ENCODE data around the gene PLPPR2. TPM values are rescaled to one million over a fixed set of nuclear protein-coding genes. Genes with fewer than 3 reads are reported as not detected.
A peak's percentile ranks its signal among the peaks of the same experiment; 100 is the strongest.
"Not testable (repeated sequence)": the region's sequence is repeated elsewhere in the genome, so short reads cannot be mapped to it uniquely, and the experiment has no call there.

The PLPPR2 gene
- total RNA-seq, 2 experiments from 2014 or later, result 3.6 to 4.7 TPM

- Mint-ChIP-seq H3K27ac (no peak overlapping the region), H3K9me3 (no peaks in the 10 kb centered on the region), H3K27me3 (no peaks in the 10 kb centered on the region), H3K4me1 (ENCODE audit: low read depth) (no peaks in the 10 kb centered on the region), H3K4me3 (no peak overlapping the region), H3K36me3 (peaks cover 16% of the 10 kb centered on the region)
- intact Hi-C loops (cut with micrococcal nuclease), result no loop called here
- DNase-seq, result no peak
- ChIA-PET CTCF (interaction anchor here (2.4 kb wide), 1 partner anchor 51 kb away, joined by 7 read pairs; no protein-coding TSS in a partner anchor), POLR2A (no interaction called here)
Observed at GRCh38 chr19:11330127-11330526, 25.1 kb upstream of the PLPPR2 start.

GRCh38 chr19:11331502-11331901, 23.7 kb upstream of the PLPPR2 start:
- CTCF ChIA-PET, result interaction anchor here (0.6 to 2.4 kb wide), 3 partner anchors 50 to 205 kb away, joined by 3 to 7 read pairs (median 3); no protein-coding TSS in a partner anchor
- H3K9me3 Mint-ChIP-seq, result peaks cover 3% of the 10 kb centered on the region
- POLR2A ChIA-PET, result no interaction called here
- intact Hi-C loops (cut with micrococcal nuclease), result no loop called here
- no peaks in the 10 kb centered on the region for H3K4me1 Mint-ChIP-seq (ENCODE audit: low read depth)
- H3K27ac Mint-ChIP-seq, result no peak overlapping the region
- H3K4me3 Mint-ChIP-seq, result no peak overlapping the region
- no peak for DNase-seq
- no peaks in the 10 kb centered on the region for H3K27me3 Mint-ChIP-seq
- peaks cover 30% of the 10 kb centered on the region for H3K36me3 Mint-ChIP-seq

GRCh38 chr19:11332822-11333221, 22.4 kb upstream of the PLPPR2 start:
- Mint-ChIP-seq H3K36me3 (peaks cover 30% of the 10 kb centered on the region), H3K27ac (no peak overlapping the region), H3K9me3 (peaks cover 3% of the 10 kb centered on the region), H3K27me3 (no peaks in the 10 kb centered on the region), H3K4me1 (ENCODE audit: low read depth) (peaks cover 9% of the 10 kb centered on the region), H3K4me3 (no peak overlapping the region)
- no peak for DNase-seq
- intact Hi-C loops (cut with micrococcal nuclease), result no loop called here
- POLR2A ChIA-PET, result interaction anchor here (0.6 kb wide), 1 partner anchor 11 kb away, joined by 4 read pairs; no protein-coding TSS in a partner anchor
- CTCF ChIA-PET, result no interaction called here

GRCh38 chr19:11333838-11334237, 21.4 kb upstream of the PLPPR2 start:
- H3K9me3 Mint-ChIP-seq; H3K27ac Mint-ChIP-seq; intact Hi-C loops (cut with micrococcal nuclease); H3K27me3 Mint-ChIP-seq; DNase-seq; CTCF ChIA-PET; POLR2A ChIA-PET; H3K4me3 Mint-ChIP-seq: not testable (repeated sequence)
- H3K36me3 Mint-ChIP-seq, result peaks cover 30% of the 10 kb centered on the region
- H3K4me1 Mint-ChIP-seq (ENCODE audit: low read depth), result peaks cover 16% of the 10 kb centered on the region

GRCh38 chr19:11335449-11336146, 19.6 kb upstream of the PLPPR2 start:
- POLR2A ChIA-PET, result no interaction called here

GRCh38 chr19:11337080-11337479, 18.2 kb upstream of the PLPPR2 start:
- Mint-ChIP-seq H3K27me3 (no peaks in the 10 kb centered on the region), H3K4me3 (no peak overlapping the region), H3K4me1 (ENCODE audit: low read depth) (peaks cover 20% of the 10 kb centered on the region), H3K36me3 (peaks cover 27% of the 10 kb centered on the region), H3K9me3 (peaks cover 3% of the 10 kb centered on the region), H3K27ac (no peak overlapping the region)
- ChIA-PET POLR2A (no interaction called here), CTCF (interaction anchor here (1.2 kb wide), 1 partner anchor 146 kb away, joined by 4 read pairs; no protein-coding TSS in a partner anchor)
- intact Hi-C loops (cut with micrococcal nuclease), result no loop called here
- no peak for DNase-seq

More at GRCh38 chr19:11335449-11336146, 19.6 kb upstream of the PLPPR2 start:
- H3K4me1 Mint-ChIP-seq (ENCODE audit: low read depth), result peaks cover 20% of the 10 kb centered on the region
- H3K27ac Mint-ChIP-seq, result no peak overlapping the region
- no peak for DNase-seq
- H3K27me3 Mint-ChIP-seq, result no peaks in the 10 kb centered on the region
- peaks cover 27% of the 10 kb centered on the region for H3K36me3 Mint-ChIP-seq
- H3K9me3 Mint-ChIP-seq, result peaks cover 3% of the 10 kb centered on the region
- CTCF ChIA-PET, result no interaction called here
- intact Hi-C loops (cut with micrococcal nuclease), result no loop called here
- no peak overlapping the region for H3K4me3 Mint-ChIP-seq

GRCh38 chr19:11338121-11338520, 17.1 kb upstream of the PLPPR2 start:
- Mint-ChIP-seq H3K4me3 (no peak overlapping the region), H3K4me1 (ENCODE audit: low read depth) (peaks cover 20% of the 10 kb centered on the region), H3K27me3 (no peaks in the 10 kb centered on the region), H3K36me3 (peaks cover 24% of the 10 kb centered on the region), H3K27ac (no peak overlapping the region), H3K9me3 (peaks cover 3% of the 10 kb centered on the region)
- ChIA-PET POLR2A (interaction anchor here (2.0 kb wide), 1 partner anchor 37 kb away, joined by 8 read pairs; the partner anchor contains the start of gene SWSAP1), CTCF (interaction anchor here (1.2 to 1.8 kb wide), 2 partner anchors 45 to 144 kb away, joined by 4 to 5 read pairs; no protein-coding TSS in a partner anchor)
- no peak for DNase-seq
- intact Hi-C loops (cut with micrococcal nuclease), result no loop called here

- Mint-ChIP-seq H3K36me3 (peaks cover 21% of the 10 kb centered on the region), H3K4me1 (ENCODE audit: low read depth) (peaks cover 20% of the 10 kb centered on the region), H3K4me3 (peak overlapping the region; percentile 81), H3K27ac (no peak overlapping the region), H3K27me3 (no peaks in the 10 kb centered on the region), H3K9me3 (peaks cover 3% of the 10 kb centered on the region)
- CTCF ChIA-PET, result interaction anchor here (1.0 to 1.8 kb wide), 2 partner anchors 45 kb away, joined by 3 to 5 read pairs; no protein-coding TSS in a partner anchor
- POLR2A ChIA-PET, result interaction anchor here (1.0 to 2.0 kb wide), 2 partner anchors 36 to 42 kb away, joined by 3 to 8 read pairs; partner anchors contain the start of gene SWSAP1
- intact Hi-C loops (cut with micrococcal nuclease), result no loop called here
- DNase-seq, result no peak
Observed at GRCh38 chr19:11338569-11339253, 16.5 kb upstream of the PLPPR2 start.

- Mint-ChIP-seq H3K4me3 (peak within 1 kb of the TSS; percentile 81), H3K27me3 (no peaks in the 10 kb centered on the region), H3K27ac (no peak within 1 kb of the TSS), H3K36me3 (peaks cover 17% of the 10 kb centered on the region), H3K4me1 (ENCODE audit: low read depth) (peaks cover 23% of the 10 kb centered on the region), H3K9me3 (peaks cover 3% of the 10 kb centered on the region)
- ChIA-PET CTCF (interaction anchor here (0.6 to 1.8 kb wide), 3 partner anchors 42 to 46 kb away, joined by 3 to 5 read pairs (median 3); no protein-coding TSS in a partner anchor), POLR2A (interaction anchor here (0.6 to 2.0 kb wide), 3 partner anchors 35 to 42 kb away, joined by 3 to 8 read pairs (median 4); partner anchors contain the start of gene SWSAP1)
- peak; percentile 93 for DNase-seq
- intact Hi-C loops (cut with micrococcal nuclease), result no loop called here
Observed at GRCh38 chr19:11339254-11340098, 15.8 kb upstream of the PLPPR2 start, which contains the start of gene RAB3D. RAB3D (minus strand) TSS chr19:11339657; CDS start chr19:11337399, 2,258 bp downstream.

- H3K27me3 Mint-ChIP-seq; H3K9me3 Mint-ChIP-seq; H3K27ac Mint-ChIP-seq; DNase-seq; intact Hi-C loops (cut with micrococcal nuclease): not testable (repeated sequence)
- H3K4me1 Mint-ChIP-seq (ENCODE audit: low read depth), result peaks cover 25% of the 10 kb centered on the region
- ChIA-PET POLR2A (interaction anchor here (0.6 to 2.0 kb wide), 2 partner anchors 35 to 43 kb away, joined by 4 to 8 read pairs; partner anchors contain the start of gene SWSAP1), CTCF (interaction anchor here (1.8 kb wide), 1 partner anchor 43 kb away, joined by 5 read pairs; no protein-coding TSS in a partner anchor)
- H3K36me3 Mint-ChIP-seq, result peaks cover 16% of the 10 kb centered on the region
- peak overlapping the region; percentile 81 for H3K4me3 Mint-ChIP-seq
Observed at GRCh38 chr19:11340099-11340467, 15.1 kb upstream of the PLPPR2 start.

GRCh38 chr19:11342429-11342828, 12.8 kb upstream of the PLPPR2 start:
- Mint-ChIP-seq H3K4me3 (no peak overlapping the region), H3K36me3 (peaks cover 2% of the 10 kb centered on the region), H3K9me3 (no peaks in the 10 kb centered on the region), H3K27me3 (no peaks in the 10 kb centered on the region), H3K4me1 (ENCODE audit: low read depth) (peaks cover 38% of the 10 kb centered on the region), H3K27ac (no peak overlapping the region)
- ChIA-PET POLR2A (no interaction called here), CTCF (no interaction called here)
- intact Hi-C loops (cut with micrococcal nuclease), result no loop called here
- DNase-seq, result no peak

Measured in activated CD4-positive, alpha-beta memory T cell treated with anti-CD3 and anti-CD28 coated beads for 36 hours (primary cell).